Fibroblast of the conjunctiva (primary cell): ENCODE measurements around the gene DOK1.

Experiments used
- DNase-seq: peaks from one replicate; pipeline ENCODE4 v3.0.0-alpha.2; 2010; ENCODE audit warnings: low read depth

The DOK1 gene

DNA sequence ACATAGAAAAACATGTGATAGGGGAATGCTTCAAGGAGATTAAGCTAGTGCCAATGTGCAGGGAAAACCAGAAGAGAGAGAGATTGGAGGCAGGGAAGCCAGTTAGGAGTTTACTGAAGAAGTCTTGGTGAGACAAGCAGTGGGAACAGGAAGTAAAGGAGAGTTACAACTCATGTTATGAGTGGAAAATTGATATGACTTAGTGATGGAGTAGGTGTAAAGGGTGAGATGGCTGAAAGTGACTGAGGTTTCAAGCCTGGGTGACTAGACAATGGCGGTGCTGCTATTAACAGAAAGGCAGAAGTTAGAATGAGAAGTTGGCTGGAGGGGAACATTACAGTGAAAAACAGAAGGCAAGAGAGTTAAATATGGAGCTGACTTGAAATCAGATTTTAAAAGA lies 16.5 kb downstream of the DOK1 start:
- no peak for DNase-seq

GRCh38 chr2:74572178-74572925 lies 17.8 kb downstream of the DOK1 start:
- DNase-seq, result no peak

DNA sequence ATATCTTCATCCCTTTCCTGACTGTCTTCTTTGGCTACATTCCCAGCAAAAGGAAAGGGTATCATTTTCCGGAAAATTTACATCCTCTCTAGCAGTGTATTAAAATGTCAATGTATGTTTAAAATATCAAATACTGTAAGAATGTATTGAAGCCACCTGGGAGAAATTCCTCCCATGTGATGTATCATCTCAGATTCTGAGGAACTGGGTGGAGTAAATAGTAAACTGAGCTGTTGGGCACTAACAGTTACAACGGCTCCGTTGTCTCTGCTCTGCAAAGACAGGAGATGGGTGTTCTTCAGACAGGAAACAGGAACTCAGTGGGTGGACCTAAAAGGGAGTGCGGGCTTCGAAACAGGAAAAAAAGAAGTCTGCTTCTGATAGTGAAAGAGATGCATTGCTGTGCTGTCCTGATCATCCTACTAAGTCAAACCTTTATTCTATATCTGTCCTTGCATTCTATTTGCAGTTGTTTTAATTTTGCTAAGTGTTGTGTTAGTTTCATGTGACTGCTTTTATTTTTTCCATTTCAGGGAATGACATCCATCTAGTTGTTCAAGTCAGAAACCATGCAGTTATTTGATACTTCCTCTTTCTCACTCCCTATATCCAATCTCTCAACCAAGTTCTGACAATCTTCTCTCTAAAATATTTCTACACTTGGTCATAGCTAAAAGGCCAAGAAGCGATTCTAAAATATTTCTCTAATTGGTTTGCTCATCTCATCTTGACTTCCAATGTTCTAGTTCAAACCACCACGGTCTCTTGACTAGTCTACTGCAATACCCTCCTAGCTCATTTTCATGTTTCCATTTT lies 19.4 kb downstream of the DOK1 start:
- peak; percentile 47 for DNase-seq

DNA sequence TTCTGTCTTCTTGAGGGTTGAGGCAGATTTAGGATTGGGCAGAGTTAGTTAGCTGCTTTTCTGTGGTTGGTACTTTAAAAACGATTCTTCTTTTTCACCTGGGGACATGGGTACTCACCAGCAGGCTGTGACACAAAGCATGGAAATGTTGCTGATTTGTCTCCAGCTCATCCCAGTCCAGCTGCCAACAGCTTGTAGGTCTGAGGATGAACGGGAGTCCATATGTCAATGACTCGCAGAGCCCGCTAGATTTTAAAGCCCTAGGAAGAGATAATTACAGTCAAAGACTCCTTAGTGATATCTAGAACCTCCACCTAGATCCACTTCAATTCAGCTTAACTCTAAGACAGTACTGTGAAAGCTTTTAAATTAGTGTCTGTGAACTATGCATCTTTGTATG lies 20.8 kb downstream of the DOK1 start:
- DNase-seq, result no peak

- no peak for DNase-seq
Measured at GRCh38 chr2:74576211-74576862, 21.8 kb downstream of the DOK1 start.

DNA sequence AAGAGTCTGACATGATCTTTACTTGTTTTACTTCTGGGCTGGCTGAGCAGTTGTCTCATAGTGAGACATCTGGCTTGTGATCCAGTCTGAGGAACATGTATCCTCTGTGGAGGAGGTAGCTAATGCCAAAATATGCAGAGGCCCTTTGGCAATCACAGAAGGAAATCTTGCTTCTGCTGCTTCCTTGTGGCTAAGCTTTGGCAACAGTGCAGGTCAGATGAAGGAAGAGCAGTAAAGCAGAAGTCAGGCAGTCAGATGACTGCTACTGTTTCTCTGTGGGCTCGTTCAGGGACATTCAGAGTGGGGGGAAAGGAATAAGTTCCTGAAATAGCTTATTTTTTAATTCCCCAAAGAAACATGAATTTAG lies 22.3 kb downstream of the DOK1 start:
- peak; percentile 80 for DNase-seq

- DNase-seq, result no peak
Measured at GRCh38 chr2:74577448-74577847, 22.9 kb downstream of the DOK1 start.

GRCh38 chr2:74578408-74578807 lies 23.9 kb downstream of the DOK1 start:
- no peak for DNase-seq

DNA sequence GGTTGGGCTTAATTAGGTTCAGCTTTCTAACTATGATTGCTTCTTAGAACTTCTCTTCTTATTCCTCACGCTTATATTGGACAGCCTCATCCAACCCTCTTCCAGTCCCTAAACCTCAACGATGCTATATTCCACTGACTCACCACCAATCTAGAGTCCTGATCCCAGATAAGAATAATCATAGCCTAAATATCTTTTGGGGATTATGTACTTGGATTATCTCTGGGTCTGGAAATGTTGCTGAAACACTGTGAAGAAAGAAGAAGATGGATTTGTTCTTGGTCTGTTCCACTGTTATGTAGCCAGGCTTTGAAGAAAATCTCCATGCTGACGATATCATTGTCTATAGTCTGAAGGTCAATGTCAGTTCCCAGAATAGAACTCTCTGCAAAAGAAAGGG lies 26.9 kb downstream of the DOK1 start:
- DNase-seq, result no peak

- DNase-seq, result no peak
Measured at GRCh38 chr2:74582184-74582583, 27.7 kb downstream of the DOK1 start.

DNA sequence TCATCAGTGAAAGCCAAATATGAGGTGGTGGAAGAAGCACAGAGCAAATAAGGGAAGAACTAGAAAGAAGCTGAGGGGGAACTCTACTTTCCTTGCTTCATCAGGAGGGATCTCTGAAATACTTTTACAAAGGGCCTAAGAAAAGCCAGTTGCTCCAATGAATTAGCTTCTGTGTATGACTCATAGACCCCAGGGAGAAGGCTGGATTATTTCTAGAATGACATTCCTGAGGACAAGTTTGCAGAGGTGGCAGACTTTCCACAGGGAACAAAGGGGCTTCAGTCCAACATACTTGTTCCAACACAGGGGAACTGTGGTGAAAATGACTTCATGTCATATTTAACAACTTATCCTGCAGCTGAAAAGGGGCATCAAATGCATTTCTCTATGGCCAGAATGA lies 29.0 kb downstream of the DOK1 start:
- DNase-seq, result no peak

- no peak for DNase-seq
Measured at GRCh38 chr2:74584088-74584645, 29.6 kb downstream of the DOK1 start.

GRCh38 chr2:74585406-74586185 lies 31.1 kb downstream of the DOK1 start:
- no peak for DNase-seq

- peak; percentile 56 for DNase-seq
Measured at GRCh38 chr2:74587664-74588277, 33.3 kb downstream of the DOK1 start.

DNA sequence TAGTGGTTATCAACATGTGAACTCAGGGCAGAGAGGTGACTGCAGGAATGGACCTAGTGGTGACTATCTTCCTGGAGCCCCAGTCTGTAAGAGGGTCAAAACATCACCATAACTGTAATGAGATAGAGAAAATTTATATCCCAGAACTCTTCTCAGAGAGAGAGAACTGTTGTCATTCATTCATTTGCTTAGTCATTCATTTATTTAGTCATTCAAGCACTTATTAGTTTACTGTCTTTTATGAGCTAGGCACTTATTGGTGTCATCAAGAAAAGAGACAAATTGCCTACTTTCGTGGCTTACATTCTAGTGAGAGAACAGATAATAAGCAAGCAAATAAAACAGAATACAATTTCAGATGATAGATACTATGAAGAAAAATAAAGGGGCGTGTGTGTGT lies 34.1 kb downstream of the DOK1 start:
- no peak for DNase-seq

DNA sequence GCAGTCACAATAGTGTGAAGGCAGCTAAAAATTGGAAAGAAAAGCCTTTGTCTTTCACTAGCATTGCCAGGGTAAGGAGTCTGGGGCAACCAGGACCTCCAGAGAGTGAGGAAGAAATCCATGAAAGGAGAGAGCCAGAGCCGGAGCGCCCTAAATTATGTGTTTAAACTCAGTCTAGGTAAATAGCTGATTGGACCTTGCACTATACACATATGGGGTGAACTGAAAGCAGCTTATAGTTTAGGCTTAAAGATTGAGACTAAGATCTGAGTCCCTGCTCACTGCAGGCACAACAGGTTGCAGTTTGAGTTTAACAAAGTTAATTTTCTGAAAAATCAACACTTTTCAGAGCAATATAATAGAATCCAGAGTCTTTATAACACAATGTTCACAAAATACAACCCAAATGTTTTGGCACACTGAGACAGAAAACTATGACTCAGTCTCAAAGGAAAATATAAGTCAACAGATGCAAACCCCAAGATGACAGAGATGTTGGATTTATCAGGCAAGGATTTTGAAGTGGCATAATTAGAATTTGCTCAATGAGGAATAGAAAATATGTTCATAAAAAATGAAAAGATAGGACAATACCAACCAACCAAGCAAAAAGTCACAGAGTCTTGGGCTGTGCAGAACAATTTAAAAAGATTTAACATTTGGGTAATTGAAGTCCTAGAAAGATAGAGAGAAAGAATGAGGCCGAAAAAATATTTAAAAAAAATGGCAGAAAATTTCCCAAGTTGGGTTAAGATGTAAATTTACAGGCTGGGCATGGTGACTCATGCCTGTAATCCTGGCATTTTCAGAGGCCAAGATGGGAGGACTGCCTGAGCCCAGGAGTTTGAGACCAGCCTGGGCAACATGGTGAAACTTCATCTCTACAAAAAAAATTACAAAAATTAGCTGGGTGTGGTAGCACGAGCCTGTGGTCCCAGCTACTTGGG lies 39.6 kb downstream of the DOK1 start:
- DNase-seq, result no peak

GRCh38 chr2:74596584-74596983 lies 42.1 kb downstream of the DOK1 start:
- no peak for DNase-seq

- no peak for DNase-seq
Measured at GRCh38 chr2:74597410-74597809, 42.9 kb downstream of the DOK1 start.

DNA sequence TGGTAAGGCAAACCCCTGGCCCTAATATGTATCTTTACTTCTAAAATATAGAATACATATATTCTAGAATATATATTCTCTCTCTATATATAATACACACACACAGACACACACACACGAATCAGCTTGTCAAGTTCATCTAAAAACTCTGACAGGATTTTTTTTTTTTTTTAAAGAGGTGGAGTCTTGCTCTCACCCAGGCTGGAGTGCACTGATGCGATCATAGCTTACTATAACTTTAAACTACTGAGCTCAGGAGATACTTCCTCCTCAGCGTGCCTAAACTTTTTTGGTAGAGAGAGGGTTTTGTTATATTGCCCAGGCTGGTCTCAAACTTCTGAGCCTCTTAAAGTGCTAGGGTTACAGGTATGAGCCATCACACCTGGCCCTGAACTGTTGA lies 45.2 kb downstream of the DOK1 start:
- DNase-seq, result no peak

- DNase-seq, result no peak
Measured at GRCh38 chr2:74602586-74603281, 48.2 kb downstream of the DOK1 start.
